GM21717 (cell line): ENCODE data around the gene NFKBIE.

Source experiments
- ATAC-seq: cut with Tn5 transposase; IDR thresholded peaks from one replicate; pipeline ENCODE4 v1.9.1; 2021; ENCODE audit warnings: mild to moderate bottlenecking, moderate library complexity; ENCODE audit not compliant: unreplicated experiment

The NFKBIE gene

DNA sequence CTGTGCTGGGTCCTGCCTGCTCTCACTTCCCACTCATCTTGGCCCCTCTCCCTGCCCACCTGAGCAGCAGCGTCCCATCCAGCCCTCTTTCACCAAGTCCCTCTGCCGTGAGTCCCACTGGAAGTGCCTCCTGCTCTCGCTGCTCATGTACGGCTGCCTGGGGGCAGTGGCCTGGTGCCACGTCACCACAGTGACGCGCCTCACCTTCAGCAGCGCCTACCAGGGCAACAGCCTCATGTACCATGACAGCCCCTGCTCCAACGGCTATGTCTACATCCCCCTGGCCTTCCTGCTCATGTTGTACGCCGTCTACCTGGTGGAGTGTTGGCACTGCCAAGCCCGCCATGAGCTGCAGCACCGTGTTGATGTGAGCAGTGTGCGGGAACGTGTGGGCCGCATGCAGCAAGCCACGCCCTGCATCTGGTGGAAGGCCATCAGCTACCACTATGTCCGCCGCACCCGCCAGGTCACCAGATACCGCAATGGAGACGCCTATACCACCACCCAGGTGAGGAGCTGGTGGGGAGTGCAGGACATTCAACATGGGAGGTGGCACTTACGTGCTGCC is 7.7 kb upstream of the NFKBIE start:
- no peak for ATAC-seq

DNA sequence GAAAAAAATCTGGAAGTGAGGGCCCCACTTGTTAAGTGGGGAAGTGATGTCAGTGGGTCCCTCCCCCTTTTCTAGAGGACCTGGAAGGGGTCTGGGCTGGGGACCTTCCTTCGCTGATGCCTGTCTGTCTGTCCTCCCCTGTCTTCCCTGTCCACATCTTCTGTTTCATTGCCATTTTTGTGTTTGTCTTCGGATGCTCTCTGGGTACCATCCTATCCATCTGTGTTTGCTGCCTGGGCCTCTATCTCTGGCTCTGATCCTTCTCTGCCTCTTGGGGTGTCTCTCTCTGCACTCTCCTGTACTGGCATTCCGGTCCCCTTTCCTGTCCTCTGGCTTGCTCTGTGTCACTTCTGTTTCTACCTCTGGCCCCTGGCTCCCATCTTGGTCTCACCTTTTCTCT is 7.2 kb upstream of the NFKBIE start:
- ATAC-seq = no peak

GRCh38 chr6:44271914-44272313 is 6.6 kb upstream of the NFKBIE start:
- ATAC-seq = no peak

DNA sequence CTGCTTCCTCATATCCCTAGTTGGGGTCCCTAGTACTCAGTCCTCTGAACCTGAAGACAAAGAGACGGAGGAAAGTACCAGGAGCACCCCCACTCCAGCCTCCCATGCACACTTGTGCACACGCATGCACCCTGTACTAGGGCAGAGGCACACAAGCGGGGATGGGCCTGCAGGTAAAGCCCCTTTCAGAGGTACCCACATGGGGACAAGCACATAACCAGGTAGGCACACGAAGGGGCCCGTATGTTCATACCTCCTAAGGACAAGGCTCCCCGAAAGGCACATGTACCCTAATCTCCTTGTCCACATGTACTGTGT is 6.0 kb upstream of the NFKBIE start:
- ATAC-seq = no peak

GRCh38 chr6:44270526-44271405 is 5.4 kb upstream of the NFKBIE start:
- no peak for ATAC-seq

- ATAC-seq = no peak
Measured at GRCh38 chr6:44269921-44270525, 4.7 kb upstream of the NFKBIE start, which contains the start of gene TMEM151B. TMEM151B (plus strand) TSS chr6:44270450; CDS start chr6:44270743, 293 bp downstream.

GRCh38 chr6:44269178-44269920 is 4.0 kb upstream of the NFKBIE start:
- ATAC-seq = no peak

- no peak for ATAC-seq
Measured at GRCh38 chr6:44268095-44268628, 2.8 kb upstream of the NFKBIE start.

DNA sequence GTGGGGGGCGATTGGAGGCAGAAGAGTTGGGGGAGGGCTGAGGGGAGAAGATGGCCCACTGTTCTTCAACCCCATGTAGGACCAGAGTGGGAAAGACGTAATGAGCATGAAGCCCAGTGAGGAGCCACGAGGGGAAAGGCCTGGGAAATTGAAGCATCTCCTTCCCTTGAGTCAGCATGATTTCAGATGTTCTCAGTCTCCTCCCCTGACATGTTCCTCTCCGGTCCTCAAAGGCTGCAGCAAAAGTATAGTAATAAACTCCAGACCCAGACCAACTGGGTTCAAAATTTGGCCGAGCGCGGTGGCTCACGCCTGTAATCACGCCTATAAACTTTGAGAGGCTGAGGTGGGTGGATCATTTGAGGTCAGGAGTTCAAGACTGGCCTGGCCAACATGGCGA is 1.9 kb upstream of the NFKBIE start:
- ATAC-seq = no peak

GRCh38 chr6:44266347-44266746 is 996 bp upstream of the NFKBIE start:
- ATAC-seq = peak; percentile 26

- ATAC-seq = no peak
Measured at GRCh38 chr6:44265722-44266233, 427 bp upstream of the NFKBIE start.

DNA sequence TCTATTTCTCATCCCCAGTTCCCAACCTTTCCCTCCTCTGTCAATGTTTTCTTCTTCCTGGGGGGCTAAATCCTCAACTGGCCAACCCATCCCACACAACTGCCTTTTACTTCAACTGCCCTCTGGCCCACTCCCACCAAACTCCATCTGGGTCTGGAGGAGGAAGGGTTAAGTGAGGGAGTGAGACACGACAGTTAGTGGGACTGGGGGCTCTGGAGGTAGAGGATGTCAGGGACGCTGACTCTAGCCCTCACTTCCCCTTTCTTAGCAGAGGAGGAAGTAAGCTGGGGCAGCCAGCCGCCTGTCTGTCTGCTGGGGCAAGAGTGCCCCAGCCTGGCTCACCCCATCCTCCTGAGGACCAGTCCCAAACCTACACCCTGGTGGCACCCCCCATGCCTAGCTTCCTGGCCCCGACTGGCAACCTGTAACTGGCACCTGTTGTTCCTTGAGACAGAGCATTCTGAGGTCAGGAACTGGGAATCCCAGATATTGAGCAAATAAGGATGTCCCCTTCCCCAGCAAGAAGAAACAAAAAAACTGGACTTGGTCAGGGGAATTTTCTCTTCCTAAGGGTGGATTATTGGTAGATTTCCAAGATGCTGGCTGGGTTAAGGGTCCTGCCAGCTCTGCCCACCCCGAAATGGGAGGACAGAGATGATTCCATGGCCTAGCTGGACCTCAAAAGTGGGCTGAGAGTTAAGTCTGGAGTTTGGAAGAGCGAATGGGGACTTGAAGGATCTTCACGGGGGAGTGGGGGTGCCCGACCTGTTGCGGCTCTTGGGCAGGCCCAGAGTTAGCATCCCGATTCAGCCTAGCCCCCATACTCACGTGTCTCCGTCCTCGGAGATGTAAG is 971 bp downstream of the NFKBIE start:
- ATAC-seq = peak; percentile 23

DNA sequence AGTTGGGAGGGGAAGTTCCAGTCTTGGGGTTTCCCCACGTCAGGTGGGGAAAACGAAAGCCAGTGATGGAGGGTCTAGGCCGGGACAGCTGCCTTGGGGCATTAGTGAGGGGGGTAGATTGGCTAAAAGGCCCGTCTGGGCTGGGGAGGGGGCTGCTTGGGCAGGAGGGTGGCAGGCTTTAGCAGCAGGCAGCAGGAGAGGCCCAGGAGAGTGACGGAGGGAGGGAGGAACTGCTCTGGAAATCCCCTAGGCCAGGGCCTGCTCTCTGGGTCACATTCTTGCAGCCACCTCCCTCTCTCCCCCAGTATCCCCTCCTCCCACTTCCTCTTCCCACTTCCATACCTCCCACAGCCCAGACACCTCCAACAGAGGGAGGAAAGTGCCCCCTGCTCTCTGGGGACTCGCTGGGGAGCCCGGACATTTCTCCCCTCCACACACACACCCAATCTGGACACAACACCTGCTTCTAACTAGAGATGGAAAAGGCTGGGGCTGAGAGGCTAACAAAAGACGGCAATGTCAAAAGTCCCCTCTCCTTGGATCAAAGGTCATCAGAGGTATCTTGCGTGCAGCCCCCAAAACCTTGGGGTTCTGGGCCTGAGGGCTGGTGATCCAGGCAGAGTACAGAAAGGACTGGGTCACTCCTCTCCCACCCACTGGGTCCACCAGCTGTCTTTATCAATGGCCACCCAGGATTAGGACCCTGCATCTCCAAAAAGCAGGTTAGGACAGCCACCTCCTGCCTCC is 1.8 kb downstream of the NFKBIE start:
- ATAC-seq = no peak

DNA sequence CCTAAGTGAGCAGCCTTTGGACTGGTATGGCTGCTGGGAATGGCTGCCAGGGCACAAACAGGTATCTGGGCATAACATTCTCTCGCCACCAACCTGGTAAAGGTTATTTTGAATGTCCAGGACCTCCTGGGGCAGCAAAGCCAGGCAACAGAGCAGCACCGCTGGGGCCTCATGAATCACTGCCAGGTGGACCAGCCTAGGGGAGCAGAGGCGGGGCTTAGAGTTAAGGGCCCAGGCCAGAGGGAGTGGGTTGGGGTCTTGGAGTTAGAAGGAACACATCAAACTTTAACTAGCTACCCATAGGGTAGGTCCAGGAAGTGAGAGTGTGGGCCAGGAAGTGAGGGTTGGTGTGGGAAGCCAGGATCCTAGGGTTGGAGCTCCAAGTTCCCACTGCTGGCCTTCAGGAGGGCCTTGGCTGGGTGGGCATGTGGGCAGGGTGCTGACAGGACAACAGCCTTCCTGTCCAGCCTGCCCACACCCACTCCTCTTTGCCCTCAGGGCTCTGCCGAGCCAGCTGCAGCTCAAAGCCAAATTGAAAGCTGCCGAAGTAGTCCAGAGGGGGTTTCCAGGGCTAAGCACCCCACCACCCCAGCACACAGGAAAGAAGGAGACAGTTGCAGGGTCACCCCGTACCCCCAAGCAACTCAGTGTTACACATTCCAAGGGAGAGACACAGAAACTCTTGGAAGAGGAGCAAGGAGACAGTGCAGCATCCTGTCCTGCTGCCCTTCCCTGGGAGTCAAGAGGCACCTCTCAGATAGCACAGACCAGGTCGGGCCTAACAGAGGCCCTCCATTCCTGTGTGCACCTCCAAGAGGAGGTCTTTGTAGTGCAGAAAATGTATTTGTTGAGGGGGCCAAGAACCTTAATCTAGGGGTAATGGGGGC is 2.6 kb downstream of the NFKBIE start:
- ATAC-seq = no peak

- no peak for ATAC-seq
Measured at GRCh38 chr6:44261581-44261980, 3.8 kb downstream of the NFKBIE start.

DNA sequence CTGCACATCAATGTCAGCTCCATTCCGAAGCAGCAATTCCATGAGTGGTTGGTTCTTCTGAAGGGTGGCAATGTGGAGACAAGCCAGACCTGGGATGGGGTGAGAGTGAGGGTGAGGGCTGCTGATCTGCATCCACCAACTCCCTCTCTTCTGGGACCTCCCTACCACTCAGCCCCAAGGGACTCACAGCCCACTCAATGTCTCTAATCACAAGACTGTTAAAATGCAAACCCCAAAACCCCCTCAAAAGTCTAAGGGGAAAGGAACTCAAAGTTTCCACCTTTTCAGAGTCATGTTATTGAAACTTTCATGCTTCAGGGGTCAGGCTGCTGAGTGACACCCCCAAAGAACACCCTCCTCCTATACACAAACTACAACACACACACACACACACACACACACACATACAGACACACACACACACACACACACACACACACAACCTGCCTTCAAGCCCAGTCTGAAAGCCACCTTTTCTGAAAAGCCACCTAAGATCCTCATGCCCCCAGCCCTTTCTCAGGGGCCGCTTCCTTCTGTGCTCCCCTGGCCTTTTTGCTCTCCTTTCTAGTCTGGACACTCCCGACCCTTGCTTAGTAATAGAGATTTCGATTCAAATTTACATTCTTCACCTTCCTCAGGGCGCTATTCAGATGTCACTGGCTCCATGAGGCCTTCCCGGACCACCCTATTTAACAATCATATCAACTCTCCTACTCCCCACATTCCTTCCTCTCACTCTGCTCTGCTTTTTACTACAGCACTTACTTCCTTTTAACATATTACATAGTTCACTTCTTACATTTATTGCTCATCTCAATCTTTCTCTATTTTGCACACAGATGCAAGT is 4.7 kb downstream of the NFKBIE start:
- ATAC-seq = no peak

- no peak for ATAC-seq
Measured at GRCh38 chr6:44260011-44260410, 5.3 kb downstream of the NFKBIE start.
